NCI-H226 (cell line): ENCODE results near the gene MRPL22.
"Not testable (repeated sequence)": the region's sequence is repeated elsewhere in the genome, so short reads cannot be mapped to it uniquely, and the experiment has no call there.

Experiments used
- DNase-seq: peaks from one replicate; pipeline ENCODE4 v3.0.0-alpha.2; 2015

Gene MRPL22

DNA sequence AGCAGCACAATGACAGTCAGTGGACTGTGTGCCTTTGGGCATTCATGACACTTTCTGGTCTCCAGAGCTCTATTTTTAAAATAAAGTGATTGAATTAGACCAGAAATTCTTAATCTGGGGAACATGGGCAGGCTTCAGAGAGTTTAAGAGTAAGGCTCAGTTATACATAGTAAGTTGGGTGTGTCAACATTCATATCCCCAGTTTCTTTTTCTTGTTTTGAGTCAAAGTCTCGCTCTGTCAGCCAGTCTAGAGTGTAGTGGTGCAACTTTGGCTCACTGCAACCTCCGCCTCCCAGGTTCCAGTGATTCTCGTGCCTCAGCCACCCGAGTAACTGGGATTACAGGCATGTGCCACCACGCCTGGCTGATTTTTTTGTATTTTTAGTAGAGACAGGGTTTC is 59.0 kb downstream of the MRPL22 start:
- no peak for DNase-seq

DNA sequence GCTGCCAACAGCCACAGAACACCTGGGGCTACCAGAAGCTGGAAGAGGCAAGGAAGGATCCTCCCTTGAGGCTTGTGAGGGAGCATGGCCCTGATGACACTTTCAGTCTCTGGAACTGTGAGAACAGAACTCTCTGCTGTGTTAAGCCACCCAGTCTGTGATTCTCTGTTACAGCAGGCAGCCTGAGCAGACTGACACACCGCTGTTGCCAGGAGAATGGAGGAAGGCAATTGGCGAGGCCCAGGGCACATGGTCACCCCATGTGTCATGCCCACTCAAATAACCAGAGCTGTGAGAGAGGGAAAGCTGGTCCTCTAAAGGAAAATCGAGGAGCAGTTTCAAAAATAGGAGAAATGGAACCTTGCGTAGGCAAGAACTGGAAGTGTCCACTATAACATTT is 60.6 kb downstream of the MRPL22 start:
- DNase-seq = no peak

DNA sequence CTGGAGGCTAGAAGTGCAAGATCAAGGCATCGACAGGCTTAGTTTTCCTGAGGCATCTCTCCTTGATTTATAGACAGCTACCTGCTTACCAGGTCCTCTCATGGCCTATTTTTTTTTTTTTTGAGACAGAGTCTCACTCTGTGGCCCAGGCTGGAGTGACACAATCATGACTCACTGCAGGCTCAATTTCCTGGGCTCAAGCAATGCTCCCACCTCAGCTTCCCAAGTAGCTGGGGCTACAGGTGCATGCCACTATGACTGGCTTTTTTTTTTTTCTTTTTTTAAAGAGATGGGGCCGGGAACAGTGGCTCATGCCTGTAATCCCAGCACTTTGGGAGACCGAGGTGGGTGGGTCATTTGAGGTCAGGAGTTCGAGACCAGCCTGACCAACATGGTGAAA is 61.8 kb downstream of the MRPL22 start:
- DNase-seq = not testable (repeated sequence)

DNA sequence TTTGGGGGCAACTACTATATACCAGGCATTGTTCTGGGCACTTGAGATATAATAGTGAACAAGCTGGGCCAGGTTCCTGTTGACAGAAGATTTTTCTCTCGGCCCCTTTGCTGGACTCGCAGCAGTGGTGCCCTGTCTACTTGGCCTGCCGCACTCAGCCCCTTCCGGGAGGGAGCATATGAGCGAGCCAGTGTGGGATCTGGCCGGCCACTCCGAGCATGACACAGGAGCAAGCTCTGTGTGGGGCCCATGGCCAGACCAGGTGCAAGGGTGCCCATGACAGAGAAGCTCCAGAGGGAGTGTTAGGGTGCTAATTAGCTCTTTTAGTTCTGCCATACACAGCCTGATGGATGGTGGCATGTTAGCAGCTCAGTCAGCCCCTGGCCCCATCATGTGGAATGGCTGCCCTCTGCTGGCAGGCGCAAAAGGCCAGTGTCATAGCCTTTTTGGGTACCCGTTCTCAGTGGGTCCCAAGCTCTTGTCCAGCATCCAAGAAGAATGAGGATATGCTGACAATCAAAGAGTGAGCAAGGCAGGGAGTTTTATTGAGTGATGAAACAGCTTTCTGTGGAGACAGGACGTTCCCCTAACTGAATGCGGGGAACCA is 63.4 kb downstream of the MRPL22 start:
- DNase-seq = peak; percentile 11

- not testable (repeated sequence) for DNase-seq
These were observed 65.4 kb downstream of the MRPL22 start for GRCh38 chr5:155006265-155006664.

GRCh38 chr5:155008669-155009068 is 67.8 kb downstream of the MRPL22 start:
- DNase-seq = no peak

DNA sequence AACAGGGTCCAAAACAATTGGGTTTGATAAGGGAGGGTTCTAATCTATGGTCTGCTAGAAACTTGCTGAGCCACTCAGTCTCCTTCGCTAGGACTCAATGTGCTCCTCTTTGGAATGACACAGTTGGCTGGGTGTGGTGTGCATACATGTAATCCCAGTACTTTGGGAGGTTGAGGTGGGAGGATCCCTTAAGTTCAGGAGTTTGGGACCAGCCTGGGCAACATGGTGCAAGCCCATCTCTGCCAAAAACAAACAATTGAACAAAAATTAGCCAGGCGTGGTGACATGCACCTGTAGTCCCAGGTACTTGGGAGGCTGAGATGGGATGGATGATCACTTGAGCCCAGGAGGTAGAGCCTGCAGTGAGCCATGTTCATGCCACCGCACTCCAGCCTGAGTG is 70.0 kb downstream of the MRPL22 start:
- no peak for DNase-seq

DNA sequence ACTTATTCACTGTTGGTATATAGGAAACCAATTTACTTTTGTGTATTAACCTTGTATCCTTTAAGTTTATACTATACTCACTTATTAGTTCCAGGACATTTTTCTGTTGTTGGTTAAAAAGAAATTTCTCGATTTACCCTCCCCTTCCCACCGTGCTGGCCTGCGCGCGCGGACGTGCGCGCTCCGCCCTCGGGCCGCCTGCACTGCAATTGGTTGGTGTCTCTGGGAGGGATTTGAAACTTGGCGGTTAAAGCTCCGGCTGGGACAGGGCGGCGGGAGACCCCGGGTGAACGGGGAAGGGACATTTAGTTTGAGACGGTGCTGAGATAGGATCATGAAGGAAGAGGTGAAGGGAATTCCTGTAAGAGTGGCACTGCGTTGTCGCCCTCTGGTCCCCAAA is 72.7 kb downstream of the MRPL22 start, which contains the start of gene KIF4B:
KIF4B (plus strand) TSS at position 230 of the 400 bp plus-strand sequence; CDS start at position 335, 105 bp downstream.
- DNase-seq = no peak

GRCh38 chr5:155015239-155015638 is 74.4 kb downstream of the MRPL22 start:
- no peak for DNase-seq

DNA sequence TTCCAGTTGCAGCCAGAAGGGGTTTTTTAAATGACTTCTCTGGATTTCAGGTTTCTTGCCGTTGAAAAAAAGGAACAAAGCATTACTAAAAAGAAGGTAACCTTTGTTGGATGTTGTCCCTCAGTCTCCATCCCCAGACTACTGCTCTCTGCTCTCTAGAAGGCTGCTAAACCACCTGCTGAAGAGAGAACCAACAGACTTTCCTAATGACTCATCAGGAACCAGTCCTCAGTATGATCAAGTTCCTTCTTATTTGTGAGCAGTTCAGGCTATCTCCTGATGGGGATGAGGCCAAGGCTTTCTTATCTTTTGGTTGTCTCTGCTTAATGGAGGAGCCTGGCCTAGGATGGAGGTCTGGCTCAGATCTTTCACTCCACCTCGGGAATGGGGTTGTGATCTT is 76.7 kb downstream of the MRPL22 start:
- no peak for DNase-seq
